Stimulated activated CD8-positive, alpha-beta memory T cell treated with anti-CD3 and anti-CD28 coated beads, Interleukin-7, amount 100 ng/mL, for 1 hour (primary cell): ENCODE results near the gene CIT.

Source experiments
- DNase-seq, 2 donors: peaks; one replicate each; pipeline ENCODE4 v3.0.0-alpha.2; 2020; ENCODE audit warnings: low read depth in 2 of 2

CIT gene

GRCh38 chr12:119696943-119697342 lies 180.2 kb downstream of the CIT start:
- no peak for DNase-seq

GRCh38 chr12:119695034-119695433 lies 182.1 kb downstream of the CIT start:
- DNase-seq = no peak

- DNase-seq = no peak
Measured at GRCh38 chr12:119694111-119694510, 183.0 kb downstream of the CIT start.

- no peak for DNase-seq
Measured at GRCh38 chr12:119693511-119693910, 183.6 kb downstream of the CIT start.

GRCh38 chr12:119692997-119693396 lies 184.1 kb downstream of the CIT start:
- no peak for DNase-seq

GRCh38 chr12:119692410-119692809 lies 184.7 kb downstream of the CIT start:
- DNase-seq = no peak

- DNase-seq = no peak
Measured at GRCh38 chr12:119691202-119691810, 185.8 kb downstream of the CIT start.

GRCh38 chr12:119689935-119690500 lies 187.1 kb downstream of the CIT start:
- no peak for DNase-seq

- DNase-seq = no peak
Measured at GRCh38 chr12:119687879-119688278, 189.2 kb downstream of the CIT start.

- no peak for DNase-seq
Measured at GRCh38 chr12:119687406-119687805, 189.7 kb downstream of the CIT start.

GRCh38 chr12:119686776-119687175 lies 190.3 kb downstream of the CIT start:
- no peak for DNase-seq

- no peak for DNase-seq
Measured at GRCh38 chr12:119686355-119686754, 190.8 kb downstream of the CIT start.

- DNase-seq = no peak
Measured at GRCh38 chr12:119685375-119685774, 191.7 kb downstream of the CIT start.

GRCh38 chr12:119684711-119685369 lies 192.3 kb downstream of the CIT start:
- DNase-seq = no peak

GRCh38 chr12:119683816-119684215 lies 193.3 kb downstream of the CIT start:
- no peak for DNase-seq

- no peak for DNase-seq
Measured at GRCh38 chr12:119683413-119683812, 193.7 kb downstream of the CIT start.

GRCh38 chr12:119682639-119683252 lies 194.4 kb downstream of the CIT start:
- no peak for DNase-seq

- no peak for DNase-seq
Measured at GRCh38 chr12:119681728-119682638, 195.1 kb downstream of the CIT start.

- DNase-seq = no peak
Measured at GRCh38 chr12:119681111-119681510, 196.0 kb downstream of the CIT start.

GRCh38 chr12:119679490-119679889 lies 197.6 kb downstream of the CIT start:
- DNase-seq = no peak

- DNase-seq = no peak
Measured at GRCh38 chr12:119679081-119679480, 198.0 kb downstream of the CIT start.

GRCh38 chr12:119678459-119678858 lies 198.7 kb downstream of the CIT start:
- DNase-seq = no peak
